Activated T-cell treated with anti-CD3 and anti-CD28 coated beads for 48 hours (primary cell): Measurements from ENCODE around the gene IVL.

Experiments used
- DNase-seq: peaks from one replicate; pipeline ENCODE4 v3.0.0-alpha.2; 2020; ENCODE audit warnings: low read depth

Gene IVL

DNA sequence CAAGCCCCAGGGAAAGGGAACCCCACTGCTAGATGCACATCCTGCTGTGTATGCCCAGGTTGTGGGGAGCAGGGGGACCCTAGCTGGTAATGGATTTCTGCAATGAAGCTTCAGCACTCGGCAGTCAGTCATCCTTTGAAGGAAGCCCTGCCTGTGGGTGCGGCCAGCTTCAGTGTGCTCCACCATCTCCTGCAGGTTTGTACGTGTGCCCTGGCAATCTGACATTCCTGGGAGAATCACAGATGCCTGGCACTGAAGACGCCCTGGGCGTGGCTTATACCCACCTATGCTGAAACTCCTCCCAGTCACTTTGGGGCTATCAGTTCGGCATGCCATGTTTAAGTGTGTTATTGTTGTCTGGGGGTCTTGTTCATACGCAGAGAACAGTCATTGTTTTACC is 45.4 kb downstream of the IVL start:
- DNase-seq = no peak

DNA sequence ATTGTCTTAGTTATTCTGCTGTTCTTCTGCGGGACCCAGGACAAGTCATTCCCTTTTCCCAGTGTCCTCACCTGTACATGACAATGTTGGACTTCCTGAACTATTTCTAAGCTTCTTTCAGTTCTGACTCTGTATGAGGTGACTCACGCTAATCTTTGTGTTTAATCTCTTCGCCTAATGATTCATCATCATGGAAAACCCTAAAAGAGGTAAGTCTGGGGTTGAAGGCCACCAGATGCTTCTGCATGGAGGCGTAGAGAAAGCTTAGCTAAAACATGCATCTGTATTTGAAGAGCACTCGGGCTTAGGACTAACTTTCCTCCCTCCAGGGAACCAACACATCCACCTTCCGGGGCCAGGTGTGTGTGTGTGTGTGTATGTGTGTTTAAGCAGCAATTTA is 46.1 kb downstream of the IVL start:
- no peak for DNase-seq

DNA sequence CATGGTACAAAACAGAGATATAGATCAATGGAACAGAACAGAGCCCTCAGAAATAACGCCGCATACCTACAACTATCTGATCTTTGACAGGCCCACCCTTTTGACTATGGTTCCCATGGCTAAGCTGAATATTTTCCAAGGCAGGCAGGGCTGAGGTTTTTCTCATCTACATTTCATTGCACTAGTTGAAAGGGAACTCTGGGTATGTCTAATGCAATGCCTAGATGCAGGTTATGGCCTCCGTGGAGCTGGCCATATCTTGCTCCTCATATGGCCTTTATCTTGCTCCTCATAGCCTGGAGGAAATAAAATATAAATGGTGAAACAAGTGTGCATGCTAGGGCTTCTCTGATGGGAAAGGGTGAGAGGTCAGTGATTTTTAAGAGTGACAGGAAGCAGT is 49.2 kb downstream of the IVL start:
- no peak for DNase-seq

DNA sequence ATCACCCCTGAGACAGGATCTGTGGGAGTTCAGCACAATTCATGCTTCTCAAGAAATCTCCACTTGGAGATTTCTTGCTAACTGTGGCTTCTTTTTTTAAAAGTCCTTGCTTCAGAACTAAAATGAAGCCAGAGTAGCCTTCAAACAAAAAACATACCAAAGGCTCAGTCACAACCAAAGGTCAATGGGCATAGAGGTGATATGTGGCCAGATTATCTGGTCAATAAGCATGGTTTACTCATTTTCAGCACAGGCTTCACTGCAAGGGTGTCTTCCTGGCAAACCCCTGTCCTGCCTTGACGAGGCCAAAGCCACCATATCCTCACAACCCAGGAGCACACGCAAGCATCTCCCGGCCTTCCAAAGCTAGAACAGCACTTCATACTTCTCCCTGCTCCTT is 50.9 kb downstream of the IVL start:
- DNase-seq = no peak

DNA sequence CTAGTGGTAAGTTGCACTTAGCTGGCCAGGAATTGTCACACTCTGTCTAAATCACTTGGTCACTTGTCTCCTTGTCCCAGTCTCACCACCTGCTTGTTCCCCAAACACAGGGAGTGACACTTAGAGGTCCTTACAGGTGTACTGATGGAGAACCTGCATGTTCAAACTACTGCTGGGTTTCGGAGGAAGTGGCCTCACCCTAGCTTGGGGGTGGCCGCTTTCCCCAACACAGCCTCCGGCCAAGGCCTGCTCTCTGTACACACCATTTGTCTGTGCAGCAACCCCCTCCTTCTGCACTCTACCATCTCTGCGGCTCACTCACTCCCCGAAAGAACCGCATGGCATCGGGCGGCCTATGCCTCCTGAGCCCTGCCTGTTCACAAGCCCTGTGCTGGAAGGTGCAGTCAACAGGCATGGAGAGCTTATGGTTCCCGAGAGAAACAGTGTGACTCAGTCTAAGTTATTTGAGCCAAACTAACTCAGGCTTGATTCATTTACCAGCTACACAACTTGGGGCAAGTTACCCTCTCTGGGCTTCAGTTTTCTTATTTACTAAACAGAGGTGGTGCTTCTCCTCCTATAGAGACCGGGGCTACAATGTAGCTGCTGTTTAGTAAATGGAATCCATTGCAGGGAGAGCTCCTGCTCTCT is 51.6 kb downstream of the IVL start:
- DNase-seq = no peak

DNA sequence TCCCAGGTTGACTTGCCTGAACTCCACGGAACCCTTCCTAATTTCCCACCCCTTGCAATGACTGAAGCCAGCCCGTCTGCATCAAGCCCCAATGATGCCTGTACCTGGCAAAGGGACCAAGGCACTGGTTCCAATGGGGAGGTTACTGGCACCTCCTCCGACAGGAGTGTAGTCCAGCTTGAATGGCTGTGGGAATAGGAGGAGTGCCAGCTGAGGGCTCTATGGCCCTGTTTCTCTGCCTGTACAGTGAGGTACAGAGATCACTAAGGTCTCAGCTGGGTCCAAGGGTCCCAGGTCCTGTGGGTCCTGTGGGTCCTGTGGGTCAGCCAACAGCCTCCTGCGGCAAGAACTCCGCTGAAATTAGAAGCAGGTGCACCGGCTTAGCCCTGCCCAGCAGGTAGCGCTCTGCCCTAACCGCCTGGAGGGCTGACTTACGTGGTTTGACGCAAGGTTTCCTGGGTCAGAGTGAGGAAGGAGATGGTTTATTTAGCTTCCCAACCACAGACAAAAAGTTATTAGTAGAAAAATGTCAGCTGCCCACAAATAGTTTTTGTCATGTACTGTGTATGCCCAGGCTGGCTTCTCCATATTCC is 52.2 kb downstream of the IVL start:
- no peak for DNase-seq
